Fibroblast of lung (primary cell): Measurements from ENCODE around the gene AR.
"Not testable (repeated sequence)": the region's sequence is repeated elsewhere in the genome, so short reads cannot be mapped to it uniquely, and the experiment has no call there.

Source experiments
- CTCF ChIP-seq, 2 donors: IDR thresholded peaks in 1 of 2; conservative IDR thresholded peaks in 1 of 2; 1 replicate in 1 of 2; 2 replicates in 1 of 2; pipeline ENCODE4 v1.5.1; 2011 to 2012; ENCODE audit warnings: low read length in 2 of 2, control low read depth in 1 of 2, inconsistent platforms in 1 of 2, low read depth in 1 of 2, mild to moderate bottlenecking in 1 of 2
- EZH2 ChIP-seq: IDR thresholded peaks from 2 replicates; pipeline ENCODE4 v1.5.1; 2012; ENCODE audit warnings: low read length, control low read depth, mild to moderate bottlenecking; ENCODE audit errors: missing control alignments

- not testable (repeated sequence) for TF ChIP-seq EZH2; CTCF (conservative IDR thresholded peaks at IDR 0.05 in 1 of 2, IDR thresholded peaks at IDR 0.05 in 1 of 2; ENCODE audit: low read depth in 1 of 2, low read length in 2 of 2)
Observed at GRCh38 chrX:67670717-67671116, 126.9 kb downstream of the AR start.
